ENCODE data around the gene NOA1.
A peak's percentile ranks its signal among the peaks of the same experiment; 100 is the strongest.

Gene NOA1

GRCh38 chr4:56995525-56995924 is 18.1 kb upstream of the NOA1 start:
- no peak for TF ChIP-seq CTCF (conservative IDR thresholded peaks at IDR 0.05; ENCODE audit: low read depth, low read length)
- H3K4me3 ChIP-seq (ENCODE audit: low read depth, low read length): no peak overlapping the region
- peak; percentile 85 for DNase-seq (ENCODE audit: low read depth)

GRCh38 chr4:56990109-56990905 is 12.9 kb upstream of the NOA1 start:
- peak; percentile 70 for DNase-seq (ENCODE audit: low read depth)
- H3K4me3 ChIP-seq (ENCODE audit: low read depth, low read length): no peak overlapping the region
- no peak for TF ChIP-seq CTCF (conservative IDR thresholded peaks at IDR 0.05; ENCODE audit: low read depth, low read length)

DNA sequence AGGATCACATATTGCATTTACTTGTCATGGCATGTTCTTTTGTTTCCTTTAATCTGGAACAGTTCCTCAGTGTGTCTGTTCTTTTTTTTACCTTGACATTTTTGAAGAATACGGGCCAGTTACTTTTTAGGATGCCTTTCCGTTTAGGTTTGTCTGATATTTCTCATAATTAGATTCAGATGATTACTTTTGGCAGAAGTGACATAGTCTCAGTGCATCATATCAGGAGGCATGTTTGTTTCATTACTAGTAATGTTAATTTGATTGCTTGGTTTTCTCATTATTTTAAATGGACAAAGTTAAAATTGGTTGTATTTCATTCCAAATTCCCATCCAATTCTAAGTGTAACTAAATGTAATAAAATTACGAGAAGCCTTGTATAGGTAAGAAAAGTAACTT is 9.5 kb upstream of the NOA1 start:
- no peak for DNase-seq (ENCODE audit: low read depth)
- H3K4me3 ChIP-seq (ENCODE audit: low read depth, low read length): no peak overlapping the region
- TF ChIP-seq CTCF (conservative IDR thresholded peaks at IDR 0.05; ENCODE audit: low read depth, low read length): no peak

DNA sequence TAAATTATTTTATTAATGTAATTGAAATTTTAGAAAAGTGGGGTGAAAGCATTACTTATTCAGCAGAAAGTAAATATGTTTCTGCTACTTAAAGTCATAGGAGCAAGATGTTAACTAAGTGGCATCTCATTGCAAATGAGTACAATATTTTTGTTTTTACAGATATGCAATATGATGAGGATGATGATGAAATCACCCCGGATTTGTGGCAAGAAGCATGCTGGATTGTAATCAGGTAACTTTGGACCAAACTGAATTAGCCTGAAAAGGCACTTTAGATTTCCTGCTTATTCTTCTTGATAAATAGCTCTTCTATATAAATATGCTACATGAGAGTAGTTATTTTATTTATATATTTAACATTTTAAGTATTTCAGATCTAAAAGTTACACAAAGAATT is 8.8 kb upstream of the NOA1 start:
- DNase-seq (ENCODE audit: low read depth): peak; percentile 7
- TF ChIP-seq CTCF (conservative IDR thresholded peaks at IDR 0.05; ENCODE audit: low read depth, low read length): no peak
- H3K4me3 ChIP-seq (ENCODE audit: low read depth, low read length): no peak overlapping the region

- DNase-seq (ENCODE audit: low read depth): peak; percentile 72
- no peak for TF ChIP-seq CTCF (conservative IDR thresholded peaks at IDR 0.05; ENCODE audit: low read depth, low read length)
- H3K4me3 ChIP-seq (ENCODE audit: low read depth, low read length): peak overlapping the region; percentile 31
Measured at GRCh38 chr4:56981795-56982201, 4.4 kb upstream of the NOA1 start.

DNA sequence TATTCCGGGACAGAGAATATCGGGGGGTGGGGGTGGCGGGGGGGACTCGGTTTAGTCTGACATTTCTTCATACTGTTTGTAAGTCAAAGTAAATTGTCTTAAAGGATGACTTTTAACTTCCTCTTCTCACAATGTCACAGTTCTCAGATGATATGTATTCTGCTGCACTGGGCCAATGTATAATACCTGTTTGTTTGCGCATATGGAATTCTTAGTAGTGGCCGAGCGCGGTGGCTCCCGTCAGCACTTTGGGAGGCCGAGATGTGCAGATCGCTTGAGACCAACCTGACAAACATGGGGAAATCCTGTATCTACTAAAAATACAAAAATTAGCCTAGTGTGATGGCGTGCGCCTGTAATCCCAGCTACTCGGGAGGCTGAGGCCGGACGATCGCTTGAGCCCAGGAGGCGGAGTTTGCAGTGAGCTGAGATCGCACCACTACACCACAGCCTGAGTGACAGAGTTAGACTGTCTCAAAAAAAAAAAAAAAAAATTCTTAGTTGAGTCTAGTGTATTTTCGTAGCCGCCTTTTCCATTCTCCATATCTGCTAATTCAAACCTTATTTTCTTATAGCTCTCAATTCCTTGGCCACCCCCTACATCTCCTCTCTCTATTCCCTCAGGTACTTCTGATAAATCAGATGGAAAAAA is 2.1 kb upstream of the NOA1 start:
- H3K4me3 ChIP-seq (ENCODE audit: low read depth, low read length): peak overlapping the region; percentile 97
- DNase-seq (ENCODE audit: low read depth): peak; percentile 52
- TF ChIP-seq CTCF (conservative IDR thresholded peaks at IDR 0.05; ENCODE audit: low read depth, low read length): no peak

All from choroid plexus epithelial cell (primary cell).